GM23338 (cell line): Measurements from ENCODE around the gene COL6A3. TPM values are rescaled to one million over a fixed set of nuclear protein-coding genes. Genes with fewer than 3 reads are reported as not detected.

ENCODE experiments used
- ATAC-seq: fragments of 200-7000 bp; cut with Tn5 transposase; 3 replicates; pipeline ENCODE4 v1.9.1; 2020
- DNase-seq: peaks from one replicate; pipeline ENCODE4 v3.0.0-alpha.2; 2015; ENCODE audit warnings: low spot score
- H2AFZ ChIP-seq: fragments of 200-600 bp; sonication (generic); 2 replicates; pipeline ENCODE4 v1.8.0; 2016; ENCODE audit warnings: antibody characterized with exemption, mild to moderate bottlenecking, moderate library complexity
- H3F3A ChIP-seq: fragments of 200-600 bp; sonication (generic); replicated peaks from 2 replicates; pipeline ENCODE4 v1.8.0; 2017; ENCODE audit warnings: antibody characterized with exemption, mixed run types, low read depth
- H3K27ac ChIP-seq: fragments of 200-600 bp; sonication (generic); 2 replicates; pipeline ENCODE4 v1.6.1; 2016; ENCODE audit warnings: low read depth
- H3K27me3 ChIP-seq: fragments of 200-600 bp; sonication (generic); 2 replicates; pipeline ENCODE4 v1.8.0; 2016; ENCODE audit warnings: mild to moderate bottlenecking, mixed run types, moderate library complexity; ENCODE audit not compliant: insufficient read depth
- H3K36me3 ChIP-seq: fragments of 200-600 bp; sonication (generic); 2 replicates; pipeline ENCODE4 v1.8.0; 2016; ENCODE audit warnings: mild to moderate bottlenecking; ENCODE audit not compliant: insufficient read depth
- H3K4me1 ChIP-seq: fragments of 200-600 bp; sonication (generic); 2 replicates; pipeline ENCODE4 v1.8.0; 2016; ENCODE audit warnings: mild to moderate bottlenecking, moderate library complexity; ENCODE audit not compliant: insufficient read depth
- H3K4me2 ChIP-seq: fragments of 200-600 bp; sonication (generic); 2 replicates; pipeline ENCODE4 v1.7.1; 2017; ENCODE audit warnings: mixed run types
- H3K4me3 ChIP-seq: fragments of 200-600 bp; sonication (generic); 2 replicates; pipeline ENCODE4 v1.6.1; 2016; ENCODE audit warnings: mixed run types
- H3K79me2 ChIP-seq: fragments of 200-600 bp; sonication (generic); replicated peaks from 2 replicates; pipeline ENCODE4 v1.8.0; 2017; ENCODE audit warnings: mild to moderate bottlenecking; ENCODE audit not compliant: insufficient read depth
- H3K9me2 ChIP-seq: fragments of 200-600 bp; sonication (generic); 2 replicates; pipeline ENCODE4 v1.8.0; 2017; ENCODE audit not compliant: insufficient read depth
- H4K20me1 ChIP-seq: fragments of 200-600 bp; sonication (generic); replicated peaks from 2 replicates; pipeline ENCODE4 v1.8.0; 2017; ENCODE audit warnings: mild to moderate bottlenecking; ENCODE audit not compliant: insufficient read depth
- H3K27ac Mint-ChIP-seq: 2 replicates; pipeline ENCODE4 v1.8.0; 2020; ENCODE audit warnings: inconsistent platforms, mild to moderate bottlenecking, moderate library complexity, mixed read lengths
- H3K27me3 Mint-ChIP-seq: 3 replicates; pipeline ENCODE4 v1.8.0; 2022; ENCODE audit warnings: low read depth, mild to moderate bottlenecking, moderate library complexity, mixed read lengths, inconsistent platforms; ENCODE audit not compliant: insufficient read depth, poor library complexity
- H3K36me3 Mint-ChIP-seq: 3 replicates; pipeline ENCODE4 v1.8.0; 2021; ENCODE audit warnings: low read depth, mild to moderate bottlenecking, inconsistent platforms, moderate library complexity, mixed read lengths
- H3K4me1 Mint-ChIP-seq: 3 replicates; pipeline ENCODE4 v1.8.0; 2020; ENCODE audit warnings: mild to moderate bottlenecking, inconsistent platforms, mixed read lengths
- H3K4me3 Mint-ChIP-seq: 3 replicates; pipeline ENCODE4 v1.8.0; 2021; ENCODE audit warnings: moderate library complexity, mild to moderate bottlenecking, inconsistent platforms, mixed read lengths
- H3K9me3 Mint-ChIP-seq: 3 replicates; pipeline ENCODE4 v1.8.0; 2020; ENCODE audit warnings: moderate library complexity, mild to moderate bottlenecking, inconsistent platforms, mixed read lengths
- ETS1 ChIP-seq: IDR thresholded peaks from 2 replicates; pipeline ENCODE4 v1.6.1; 2016; ENCODE audit warnings: antibody characterized with exemption
- EZH2 ChIP-seq: fragments of 200-600 bp; sonication (generic); IDR thresholded peaks from one replicate; pipeline ENCODE4 v1.8.0; 2017; ENCODE audit warnings: antibody characterized with exemption, mild to moderate bottlenecking, low read depth; ENCODE audit not compliant: unreplicated experiment
- EZH2phosphoT487 ChIP-seq: fragments of 200-600 bp; sonication (generic); IDR thresholded peaks from one replicate; pipeline ENCODE4 v1.8.1; 2018; ENCODE audit warnings: antibody characterized with exemption; ENCODE audit not compliant: unreplicated experiment
- JUNB ChIP-seq: IDR thresholded peaks from one replicate; pipeline ENCODE4 v1.6.1; 2016; ENCODE audit warnings: antibody characterized with exemption; ENCODE audit not compliant: unreplicated experiment
- POLR2AphosphoS5 ChIP-seq: IDR thresholded peaks from 2 replicates; pipeline ENCODE4 v1.6.1; 2016; ENCODE audit warnings: antibody characterized with exemption, low read depth
- REST ChIP-seq: IDR thresholded peaks from one replicate; pipeline ENCODE4 v1.6.1; 2018; ENCODE audit warnings: antibody characterized with exemption; ENCODE audit not compliant: unreplicated experiment
- ZNF114 ChIP-seq: fragments of 250-450 bp; sonication (Bioruptor Pico); IDR thresholded peaks from 2 replicates; pipeline ENCODE4 v1.5.0; 2020; ENCODE audit warnings: mild to moderate bottlenecking, moderate library complexity
- ZNF331 ChIP-seq: fragments of 250-450 bp; sonication (Bioruptor Pico); IDR thresholded peaks from 2 replicates; pipeline ENCODE4 v1.5.0; 2020; ENCODE audit warnings: low read depth, mild to moderate bottlenecking, moderate library complexity
- ZNF462 ChIP-seq: fragments of 250-450 bp; sonication (Bioruptor Pico); IDR thresholded peaks from 2 replicates; pipeline ENCODE4 v1.5.0; 2020; ENCODE audit warnings: mild to moderate bottlenecking, moderate library complexity
- polyA plus RNA-seq: library from polyadenylated mRNA; unstranded; fragments of >200 nt; fragmentation: Nextera tagmentation; extraction: Ambion mirVana; gene quantifications from 2 replicates; pipeline ENCODE4 v1.2.1, GENCODE V29; 2016
- total RNA-seq: library from RNA; depleted of rRNA; stranded (reverse); fragments of >200 nt; shearing (Covaris generic); gene quantifications from 2 replicates; pipeline ENCODE4 v1.2.3, GENCODE V29; 2014
- TF ChIP-seq, protein P1 (sequence below), 2 experiments: fragments of 200-600 bp in 1 of 2; sonication (generic) in 1 of 2; conservative IDR thresholded peaks; 2 replicates each; pipeline versions ENCODE4 v1.5.1 to v1.6.1; 2016 to 2017; ENCODE audit warnings: antibody characterized with exemption in 2 of 2, low read depth in 2 of 2, mild to moderate bottlenecking in 2 of 2, moderate library complexity in 1 of 2

Gene COL6A3
- total and polyA plus RNA-seq, 2 experiments from 2014 or later = 1.2 to 7.3 TPM

GRCh38 chr2:237448626-237449025 is 34.7 kb upstream of the COL6A3 start:
- Mint-ChIP-seq H3K9me3 (no peaks in the 10 kb centered on the region), H3K27ac (no peak overlapping the region), H3K4me1 (peaks cover 19% of the 10 kb centered on the region), H3K27me3 (peaks cover 13% of the 10 kb centered on the region), H3K4me3 (no peak overlapping the region), H3K36me3 (no peaks in the 10 kb centered on the region)
- no peak overlapping the region for H2AFZ ChIP-seq
- H3K9me2 ChIP-seq = no peaks in the 10 kb centered on the region
- H3K4me3 ChIP-seq = no peak overlapping the region
- peaks cover 16% of the 10 kb centered on the region for H3K4me1 ChIP-seq
- H4K20me1 ChIP-seq = no peaks in the 10 kb centered on the region
- no peaks in the 10 kb centered on the region for H3K79me2 ChIP-seq
- no peaks in the 10 kb centered on the region for H3K36me3 ChIP-seq
- no peaks in the 10 kb centered on the region for H3K27me3 ChIP-seq
- no peak overlapping the region for H3K27ac ChIP-seq
- H3F3A ChIP-seq = no peaks in the 10 kb centered on the region
- DNase-seq = no peak
- no peak overlapping the region for H3K4me2 ChIP-seq
- TF ChIP-seq REST (no peak), EZH2 (no peak)
- no peak for ATAC-seq

DNA sequence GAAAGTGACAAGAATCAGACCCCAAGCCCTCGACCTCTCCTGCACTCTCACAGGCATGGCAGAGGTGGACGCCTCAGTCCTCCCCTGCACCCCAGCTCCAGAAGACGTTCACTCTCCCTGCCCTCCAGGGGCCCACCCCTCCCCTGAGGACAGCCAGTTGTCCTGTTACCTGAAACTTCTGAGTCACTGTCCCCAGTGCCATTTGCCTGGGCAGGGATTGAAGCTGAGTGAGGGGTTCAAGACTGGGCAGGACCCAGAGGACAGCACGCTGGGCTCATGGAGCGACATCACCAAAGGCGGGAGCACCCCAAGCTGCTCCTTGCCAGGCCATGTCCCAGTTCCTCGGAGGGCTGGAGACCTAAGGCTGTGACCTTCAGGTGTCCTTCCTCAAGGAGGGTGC is 34.2 kb upstream of the COL6A3 start:
- H3K9me2 ChIP-seq = no peaks in the 10 kb centered on the region
- no peak overlapping the region for H3K27ac ChIP-seq
- Mint-ChIP-seq H3K27ac (no peak overlapping the region), H3K9me3 (no peaks in the 10 kb centered on the region), H3K36me3 (no peaks in the 10 kb centered on the region), H3K27me3 (peaks cover 13% of the 10 kb centered on the region), H3K4me3 (no peak overlapping the region), H3K4me1 (peaks cover 19% of the 10 kb centered on the region)
- no peaks in the 10 kb centered on the region for H3K36me3 ChIP-seq
- no peak overlapping the region for H2AFZ ChIP-seq
- no peaks in the 10 kb centered on the region for H4K20me1 ChIP-seq
- no peaks in the 10 kb centered on the region for H3F3A ChIP-seq
- H3K27me3 ChIP-seq = no peaks in the 10 kb centered on the region
- H3K4me3 ChIP-seq = no peak overlapping the region
- H3K4me1 ChIP-seq = peaks cover 16% of the 10 kb centered on the region
- H3K79me2 ChIP-seq = no peaks in the 10 kb centered on the region
- no peak overlapping the region for H3K4me2 ChIP-seq
- ATAC-seq (no peak), DNase-seq (no peak)
- TF ChIP-seq ETS1 (no peak), JUNB (no peak), ZNF114 (CRISPR knock-in tag) (no peak), ZNF462 (CRISPR knock-in tag) (no peak), POLR2AphosphoS5 (no peak), ZNF331 (no peak), EZH2phosphoT487 (no peak)
- TF ChIP-seq, protein P1, sequence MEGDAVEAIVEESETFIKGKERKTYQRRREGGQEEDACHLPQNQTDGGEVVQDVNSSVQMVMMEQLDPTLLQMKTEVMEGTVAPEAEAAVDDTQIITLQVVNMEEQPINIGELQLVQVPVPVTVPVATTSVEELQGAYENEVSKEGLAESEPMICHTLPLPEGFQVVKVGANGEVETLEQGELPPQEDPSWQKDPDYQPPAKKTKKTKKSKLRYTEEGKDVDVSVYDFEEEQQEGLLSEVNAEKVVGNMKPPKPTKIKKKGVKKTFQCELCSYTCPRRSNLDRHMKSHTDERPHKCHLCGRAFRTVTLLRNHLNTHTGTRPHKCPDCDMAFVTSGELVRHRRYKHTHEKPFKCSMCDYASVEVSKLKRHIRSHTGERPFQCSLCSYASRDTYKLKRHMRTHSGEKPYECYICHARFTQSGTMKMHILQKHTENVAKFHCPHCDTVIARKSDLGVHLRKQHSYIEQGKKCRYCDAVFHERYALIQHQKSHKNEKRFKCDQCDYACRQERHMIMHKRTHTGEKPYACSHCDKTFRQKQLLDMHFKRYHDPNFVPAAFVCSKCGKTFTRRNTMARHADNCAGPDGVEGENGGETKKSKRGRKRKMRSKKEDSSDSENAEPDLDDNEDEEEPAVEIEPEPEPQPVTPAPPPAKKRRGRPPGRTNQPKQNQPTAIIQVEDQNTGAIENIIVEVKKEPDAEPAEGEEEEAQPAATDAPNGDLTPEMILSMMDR (conservative IDR thresholded peaks at IDR 0.05; ENCODE audit: low read depth in 2 of 2) = no peak
